Measurements from ENCODE around the gene ADAM10. TPM values are rescaled to one million over a fixed set of nuclear protein-coding genes. Genes with fewer than 3 reads are reported as not detected.

Gene ADAM10
- total RNA-seq, 1 donor from 2014 or later, result 125 TPM

DNA sequence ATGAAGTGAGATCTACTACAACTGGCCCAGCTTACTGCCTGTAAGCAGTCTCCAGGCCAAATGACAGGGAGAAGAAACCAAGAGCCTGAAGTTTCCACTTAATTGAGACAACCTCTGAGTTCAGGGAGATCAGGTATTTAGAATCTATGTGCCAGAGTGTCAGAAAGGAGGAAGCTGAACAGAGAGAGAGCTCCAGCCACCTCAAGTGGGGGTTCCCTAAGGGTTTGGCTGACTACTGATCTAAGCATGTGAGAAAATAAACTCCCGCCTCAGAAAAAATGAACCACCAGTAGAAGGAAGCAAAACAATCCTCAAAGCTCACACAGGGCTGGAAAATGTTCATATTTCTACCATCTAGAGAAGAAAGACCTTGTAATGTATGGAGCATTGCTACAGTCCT lies 25.0 kb downstream of the ADAM10 start:
- no peak for DNase-seq (ENCODE audit: low read depth)
- TF ChIP-seq, protein P1, sequence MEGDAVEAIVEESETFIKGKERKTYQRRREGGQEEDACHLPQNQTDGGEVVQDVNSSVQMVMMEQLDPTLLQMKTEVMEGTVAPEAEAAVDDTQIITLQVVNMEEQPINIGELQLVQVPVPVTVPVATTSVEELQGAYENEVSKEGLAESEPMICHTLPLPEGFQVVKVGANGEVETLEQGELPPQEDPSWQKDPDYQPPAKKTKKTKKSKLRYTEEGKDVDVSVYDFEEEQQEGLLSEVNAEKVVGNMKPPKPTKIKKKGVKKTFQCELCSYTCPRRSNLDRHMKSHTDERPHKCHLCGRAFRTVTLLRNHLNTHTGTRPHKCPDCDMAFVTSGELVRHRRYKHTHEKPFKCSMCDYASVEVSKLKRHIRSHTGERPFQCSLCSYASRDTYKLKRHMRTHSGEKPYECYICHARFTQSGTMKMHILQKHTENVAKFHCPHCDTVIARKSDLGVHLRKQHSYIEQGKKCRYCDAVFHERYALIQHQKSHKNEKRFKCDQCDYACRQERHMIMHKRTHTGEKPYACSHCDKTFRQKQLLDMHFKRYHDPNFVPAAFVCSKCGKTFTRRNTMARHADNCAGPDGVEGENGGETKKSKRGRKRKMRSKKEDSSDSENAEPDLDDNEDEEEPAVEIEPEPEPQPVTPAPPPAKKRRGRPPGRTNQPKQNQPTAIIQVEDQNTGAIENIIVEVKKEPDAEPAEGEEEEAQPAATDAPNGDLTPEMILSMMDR (IDR thresholded peaks at IDR 0.05; ENCODE audit: insufficient read depth, low read length, poor library complexity, severe bottlenecking), result no peak
- Histone ChIP-seq H3K4me3 (ENCODE audit: low read depth, low read length) (no peak overlapping the region), H3K27me3 (ENCODE audit: control insufficient read depth, insufficient read depth, low read length) (no peaks in the 10 kb centered on the region), H3K36me3 (ENCODE audit: control insufficient read depth, insufficient read depth, low read length) (no peaks in the 10 kb centered on the region)

DNA sequence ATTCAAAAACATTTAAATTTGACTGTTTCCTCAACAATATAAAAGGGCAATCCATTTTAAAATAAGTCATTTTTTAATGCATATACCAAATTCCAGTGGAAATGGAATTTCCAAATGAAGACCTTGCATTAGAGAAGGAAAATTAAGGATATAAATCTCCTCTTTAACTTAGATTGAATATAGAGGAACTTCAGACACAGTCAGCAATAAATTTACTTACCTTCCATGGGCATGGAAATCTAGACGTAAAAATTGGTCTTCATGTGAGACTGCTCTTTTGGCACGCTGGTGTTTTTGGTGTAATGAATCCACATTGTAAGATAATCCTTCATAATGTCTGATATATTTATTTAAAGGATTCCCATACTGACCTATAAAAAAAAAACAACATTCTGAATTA lies 32.1 kb downstream of the ADAM10 start:
- H3K4me3 ChIP-seq (ENCODE audit: low read depth, low read length), result no peak overlapping the region
- DNase-seq (ENCODE audit: low read depth), result no peak
- H3K36me3 ChIP-seq (ENCODE audit: control insufficient read depth, insufficient read depth, low read length), result no peaks in the 10 kb centered on the region
- no peaks in the 10 kb centered on the region for H3K27me3 ChIP-seq (ENCODE audit: control insufficient read depth, insufficient read depth, low read length)
- TF ChIP-seq, protein P1 (IDR thresholded peaks at IDR 0.05; ENCODE audit: insufficient read depth, low read length, poor library complexity, severe bottlenecking), result no peak

DNA sequence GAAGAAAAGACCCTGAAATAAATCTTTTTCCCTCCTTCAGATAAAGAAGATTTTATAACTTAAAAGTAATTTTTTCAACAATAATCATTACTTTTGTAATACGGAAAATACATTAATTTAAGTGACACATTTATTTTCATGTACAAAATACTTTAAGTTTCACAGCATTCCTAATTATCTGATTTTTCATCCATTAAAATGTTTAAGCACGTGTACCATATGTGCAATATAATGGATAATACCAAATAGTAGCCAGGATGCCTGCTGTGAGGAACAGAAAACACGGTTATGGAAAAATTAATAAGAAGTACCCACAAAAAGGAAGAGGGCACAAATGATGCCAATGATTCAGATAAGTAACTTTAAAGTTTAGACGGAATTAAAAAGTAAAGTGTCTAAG lies 33.5 kb downstream of the ADAM10 start:
- Histone ChIP-seq H3K36me3 (ENCODE audit: control insufficient read depth, insufficient read depth, low read length) (no peaks in the 10 kb centered on the region), H3K27me3 (ENCODE audit: control insufficient read depth, insufficient read depth, low read length) (no peaks in the 10 kb centered on the region), H3K4me3 (ENCODE audit: low read depth, low read length) (no peak overlapping the region)
- TF ChIP-seq, protein P1 (IDR thresholded peaks at IDR 0.05; ENCODE audit: insufficient read depth, low read length, poor library complexity, severe bottlenecking), result no peak
- DNase-seq (ENCODE audit: low read depth), result no peak

DNA sequence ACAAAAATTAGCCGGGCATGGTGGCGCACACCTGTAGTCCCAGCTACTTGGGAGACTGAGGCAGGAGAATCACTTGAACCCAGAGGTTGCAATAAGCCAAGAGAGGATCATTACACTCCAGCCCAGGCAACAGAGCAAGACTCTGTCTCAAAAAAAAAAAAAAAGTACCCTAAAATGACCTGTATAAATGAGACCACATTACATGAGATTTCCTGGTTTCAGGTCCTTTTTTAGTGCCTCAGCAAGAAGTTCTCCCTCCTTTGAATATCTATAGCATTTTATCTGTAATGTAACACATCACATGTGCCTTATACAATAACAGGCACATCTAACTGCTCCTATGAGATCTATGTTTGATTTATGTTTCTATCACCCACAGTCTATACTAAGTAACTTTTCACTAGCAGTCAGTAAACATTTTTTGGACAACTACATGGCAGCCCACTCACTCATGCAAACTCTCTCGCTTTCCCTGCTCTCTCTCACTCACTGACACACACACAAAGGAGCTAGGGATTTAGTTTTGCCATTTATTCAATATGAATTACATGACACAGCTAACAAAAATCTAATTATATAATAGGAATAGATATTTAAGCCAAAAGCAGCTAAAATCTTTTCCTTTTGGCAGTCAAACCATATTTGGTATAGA lies 34.1 kb downstream of the ADAM10 start:
- no peaks in the 10 kb centered on the region for H3K27me3 ChIP-seq (ENCODE audit: control insufficient read depth, insufficient read depth, low read length)
- no peaks in the 10 kb centered on the region for H3K36me3 ChIP-seq (ENCODE audit: control insufficient read depth, insufficient read depth, low read length)
- TF ChIP-seq, protein P1 (IDR thresholded peaks at IDR 0.05; ENCODE audit: insufficient read depth, low read length, poor library complexity, severe bottlenecking), result no peak
- no peak for DNase-seq (ENCODE audit: low read depth)
- no peak overlapping the region for H3K4me3 ChIP-seq (ENCODE audit: low read depth, low read length)

DNA sequence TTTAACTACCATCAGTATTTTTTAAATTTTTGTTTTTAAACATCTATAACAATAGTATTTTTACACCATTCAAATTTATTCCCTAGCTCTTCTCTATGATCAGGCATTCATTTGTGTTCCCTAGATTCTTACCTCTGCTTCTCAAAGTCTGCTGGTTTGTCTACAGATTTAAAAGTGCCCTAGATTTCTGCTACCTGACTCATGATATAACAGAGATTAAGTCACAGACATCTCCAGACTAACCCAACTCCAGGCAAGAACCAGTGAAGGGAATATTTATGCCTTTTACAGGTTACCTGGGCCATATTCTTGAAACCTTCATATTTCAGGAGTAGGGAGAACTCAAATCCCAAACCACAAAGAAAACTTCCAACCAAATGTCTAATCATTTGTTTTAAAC lies 38.8 kb downstream of the ADAM10 start:
- Histone ChIP-seq H3K36me3 (ENCODE audit: control insufficient read depth, insufficient read depth, low read length) (no peaks in the 10 kb centered on the region), H3K4me3 (ENCODE audit: low read depth, low read length) (no peak overlapping the region), H3K27me3 (ENCODE audit: control insufficient read depth, insufficient read depth, low read length) (no peaks in the 10 kb centered on the region)
- TF ChIP-seq, protein P1 (IDR thresholded peaks at IDR 0.05; ENCODE audit: insufficient read depth, low read length, poor library complexity, severe bottlenecking), result no peak
- no peak for DNase-seq (ENCODE audit: low read depth)

DNA sequence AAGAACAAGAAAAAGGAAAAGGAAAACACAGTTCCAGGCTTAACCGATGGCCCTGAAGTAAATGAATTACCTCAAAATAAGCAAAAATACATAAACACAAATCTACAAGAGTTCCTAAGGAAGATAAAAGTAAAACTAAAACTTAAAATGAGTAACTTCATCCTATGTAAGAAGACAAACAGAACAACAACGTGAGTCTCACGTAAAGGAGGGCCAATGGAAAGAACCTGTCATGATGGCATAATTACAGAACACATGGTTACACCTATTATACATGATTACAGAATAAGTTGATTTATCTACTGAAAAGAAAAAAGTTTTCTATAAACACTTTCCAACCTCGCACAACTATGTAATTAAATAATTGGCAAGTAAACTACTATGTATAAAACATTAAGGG lies 42.1 kb downstream of the ADAM10 start:
- DNase-seq (ENCODE audit: low read depth), result no peak
- Histone ChIP-seq H3K27me3 (ENCODE audit: control insufficient read depth, insufficient read depth, low read length) (no peaks in the 10 kb centered on the region), H3K4me3 (ENCODE audit: low read depth, low read length) (no peak overlapping the region), H3K36me3 (ENCODE audit: control insufficient read depth, insufficient read depth, low read length) (peaks cover 1% of the 10 kb centered on the region)
- TF ChIP-seq, protein P1 (IDR thresholded peaks at IDR 0.05; ENCODE audit: insufficient read depth, low read length, poor library complexity, severe bottlenecking), result no peak
